H1 (cell line): ENCODE data around the gene DNAJC17. TPM values are rescaled to one million over a fixed set of nuclear protein-coding genes. Genes with fewer than 3 reads are reported as not detected.

ENCODE experiments used
- ATF2 ChIP-seq: IDR thresholded peaks from 2 replicates; pipeline ENCODE4 v1.6.1; 2012; ENCODE audit warnings: low read length, inconsistent platforms
- BACH1 ChIP-seq: IDR thresholded peaks from 2 replicates; pipeline ENCODE4 v1.6.1; 2012; ENCODE audit warnings: low read length, improper control_type of control experiment
- EZH2 ChIP-seq: fragments of 200-600 bp; sonication (generic); IDR thresholded peaks from 2 replicates; pipeline ENCODE4 v1.7.1; 2012; ENCODE audit warnings: low read depth, mild to moderate bottlenecking, moderate library complexity, low read length, inconsistent platforms; ENCODE audit not compliant: severe bottlenecking
- HDAC2 ChIP-seq, 2 experiments: fragments of 300-600 bp in 1 of 2; sonication (generic) in 1 of 2; IDR thresholded peaks; 2 replicates each; pipeline ENCODE4 v1.6.1; 2011 to 2012; ENCODE audit warnings: low read depth in 2 of 2, low read length in 2 of 2, mild to moderate bottlenecking in 2 of 2, moderate library complexity in 2 of 2, borderline replicate concordance in 1 of 2, inconsistent platforms in 1 of 2
- JUN ChIP-seq: IDR thresholded peaks from 2 replicates; pipeline ENCODE4 v1.6.1; 2011; ENCODE audit warnings: low read depth, mild to moderate bottlenecking, improper control_type of control experiment, low read length
- KDM1A ChIP-seq: fragments of 200-600, 300-600 bp; sonication (generic); IDR thresholded peaks from 2 replicates; pipeline ENCODE4 v1.7.1; 2016; ENCODE audit warnings: mild to moderate bottlenecking, low read length, borderline replicate concordance
- SAP30 ChIP-seq: fragments of 300-600 bp; sonication (generic); IDR thresholded peaks from 2 replicates; pipeline ENCODE4 v1.7.1; 2012; ENCODE audit warnings: low read length, moderate library complexity, mild to moderate bottlenecking, inconsistent platforms; ENCODE audit not compliant: insufficient read depth, insufficient replicate concordance
- SIRT6 ChIP-seq: IDR thresholded peaks from one replicate; pipeline ENCODE4 v1.7.1; 2012; ENCODE audit warnings: low read length, inconsistent platforms
- TAF7 ChIP-seq: optimal IDR thresholded peaks from 2 replicates; pipeline ENCODE3; 2011; ENCODE audit warnings: low read depth, mild to moderate bottlenecking, inconsistent platforms, low read length, moderate library complexity, borderline replicate concordance
- polyA plus RNA-seq, 7 experiments: library from polyadenylated mRNA; depleted of rRNA in 3 of 7; stranded (reverse) in 5 of 7; unstranded in 2 of 7; fragments of >200 nt in 5 of 7; fragments of 200-250 nt in 2 of 7; gene quantifications; 1 replicate in 5 of 7; 2 replicates in 1 of 7; 4 replicates in 1 of 7; pipeline versions ENCODE4 v1.2.1 to v1.2.3, GENCODE V29; 2011 to 2013; ENCODE audit warnings: missing spikeins in 2 of 7, mixed read lengths in 2 of 7
- total RNA-seq: library from RNA; stranded (reverse); fragmentation: NEBNext Ultra II Directional; extraction: Animal tissue kit (Norgen Biotek cat#: 25700); gene quantifications from 2 replicates; pipeline ENCODE4 v1.2.1, GENCODE V29; 2021

DNAJC17 gene
- total and polyA plus RNA-seq, 2 of the 8 experiments (the other 6 are each of a cell fraction or from before 2014, with no cell fraction given): 39.5 to 45.4 TPM

- TF ChIP-seq SAP30 (no peak), ATF2 (peak; percentile 93; the same call in 1 of the 2 replicates), JUN (no peak), KDM1A (peak; percentile 97), EZH2 (no peak), BACH1 (no peak), TAF7 (no peak), HDAC2 (IDR thresholded peaks at IDR 0.05; ENCODE audit: borderline replicate concordance in 1 of 2, low read depth in 2 of 2, low read length in 2 of 2) (no peak; a peak in 1 of 4 replicates), SIRT6 (no peak)
Observed at GRCh38 chr15:40807888-40808461, 702 bp upstream of the DNAJC17 start (continued).
